Mesenchymal stem cell (in vitro differentiated cells and primary cell): ENCODE measurements around the gene CPNE1.
A peak's percentile ranks its signal among the peaks of the same experiment; 100 is the strongest.

ENCODE experiments used
- DNase-seq: peaks from one replicate; pipeline ENCODE4 v3.0.0-alpha.2; 2013
- H2AFZ ChIP-seq: one replicate; pipeline ENCODE4 v1.6.1; 2013; ENCODE audit warnings: low read depth, mild to moderate bottlenecking, control low read depth, inconsistent platforms, low read length, moderate library complexity
- H2AK5ac ChIP-seq: 2 replicates; pipeline ENCODE4 v1.6.1; 2013; ENCODE audit warnings: low read length, moderate library complexity, mild to moderate bottlenecking, inconsistent platforms; ENCODE audit not compliant: severe bottlenecking
- H2BK120ac ChIP-seq: one replicate; pipeline ENCODE4 v1.6.1; 2013; ENCODE audit warnings: low read depth, mild to moderate bottlenecking, inconsistent platforms, low read length, moderate library complexity
- H2BK12ac ChIP-seq, 2 experiments: one replicate each; pipeline ENCODE4 v1.6.1; 2013; ENCODE audit warnings: inconsistent platforms in 2 of 2, low read length in 2 of 2, mild to moderate bottlenecking in 2 of 2, moderate library complexity in 2 of 2, control low read depth in 1 of 2
- H2BK15ac ChIP-seq: one replicate; pipeline ENCODE4 v1.6.1; 2013; ENCODE audit warnings: mild to moderate bottlenecking, low read depth, inconsistent platforms; ENCODE audit not compliant: poor library complexity, severe bottlenecking
- H2BK5ac ChIP-seq: 2 replicates; pipeline ENCODE4 v1.6.1; 2013; ENCODE audit warnings: low read depth, mild to moderate bottlenecking, low read length, control low read depth, inconsistent platforms; ENCODE audit not compliant: poor library complexity, severe bottlenecking
- H3K14ac ChIP-seq, 2 experiments: one replicate each; pipeline ENCODE4 v1.6.1; 2013; ENCODE audit warnings: inconsistent platforms in 2 of 2, low read length in 2 of 2, control low read depth in 1 of 2, mild to moderate bottlenecking in 1 of 2, moderate library complexity in 1 of 2
- H3K18ac ChIP-seq, 2 experiments: one replicate each; pipeline ENCODE4 v1.6.1; 2013; ENCODE audit warnings: inconsistent platforms in 2 of 2, low read length in 2 of 2, control low read depth in 1 of 2, low read depth in 1 of 2, mild to moderate bottlenecking in 1 of 2
- H3K23ac ChIP-seq, 2 experiments: one replicate each; pipeline ENCODE4 v1.6.1; 2013; ENCODE audit warnings: inconsistent platforms in 2 of 2, low read length in 2 of 2, mild to moderate bottlenecking in 2 of 2, moderate library complexity in 2 of 2, control low read depth in 1 of 2
- H3K27ac ChIP-seq: 2 replicates; pipeline ENCODE4 v1.5.1; 2013; ENCODE audit warnings: mild to moderate bottlenecking, moderate library complexity, low read length, control low read depth, inconsistent platforms; ENCODE audit not compliant: poor library complexity, severe bottlenecking
- H3K27me3 ChIP-seq, 2 experiments: 2 replicates each; pipeline versions ENCODE4 v1.6.1 to v1.7.0; 2013; ENCODE audit warnings: low read length in 2 of 2, mild to moderate bottlenecking in 2 of 2, moderate library complexity in 2 of 2, control low read depth in 1 of 2, inconsistent platforms in 1 of 2; ENCODE audit not compliant: control insufficient read depth in 1 of 2, insufficient read depth in 1 of 2
- H3K36me3 ChIP-seq, 2 experiments: 2 replicates each; pipeline versions ENCODE4 v1.6.1 to v1.7.0; 2013; ENCODE audit warnings: low read length in 2 of 2, control low read depth in 1 of 2, inconsistent platforms in 1 of 2, low read depth in 1 of 2, mild to moderate bottlenecking in 1 of 2; ENCODE audit not compliant: insufficient read depth in 2 of 2, control insufficient read depth in 1 of 2
- H3K4ac ChIP-seq, 2 experiments: one replicate each; pipeline ENCODE4 v1.6.1; 2013; ENCODE audit warnings: inconsistent platforms in 2 of 2, low read length in 2 of 2, mild to moderate bottlenecking in 2 of 2, moderate library complexity in 2 of 2, control low read depth in 1 of 2, low read depth in 1 of 2
- H3K4me1 ChIP-seq: 2 replicates; pipeline ENCODE4 v1.6.1; 2013; ENCODE audit warnings: low read depth, low read length, control low read depth; ENCODE audit not compliant: control insufficient read depth, insufficient read depth
- H3K4me2 ChIP-seq: 2 replicates; pipeline ENCODE4 v1.6.1; 2013; ENCODE audit warnings: low read length, mild to moderate bottlenecking, inconsistent platforms; ENCODE audit not compliant: poor library complexity, severe bottlenecking
- H3K4me3 ChIP-seq, 2 experiments: 2 replicates each; pipeline versions ENCODE4 v1.5.1 to v1.7.0; 2013; ENCODE audit warnings: low read length in 2 of 2, mild to moderate bottlenecking in 2 of 2, control low read depth in 1 of 2, low read depth in 1 of 2; ENCODE audit not compliant: insufficient read depth in 1 of 2
- H3K79me1 ChIP-seq: replicated peaks from 2 replicates; pipeline ENCODE4 v1.6.1; 2013; ENCODE audit warnings: mild to moderate bottlenecking, control low read depth, low read length, inconsistent platforms; ENCODE audit not compliant: poor library complexity, severe bottlenecking
- H3K9ac ChIP-seq: 2 replicates; pipeline ENCODE4 v1.7.0; 2013; ENCODE audit warnings: mild to moderate bottlenecking, low read length, moderate library complexity
- H3K9me3 ChIP-seq: 2 replicates; pipeline ENCODE4 v1.7.0; 2013; ENCODE audit warnings: mild to moderate bottlenecking, low read length; ENCODE audit not compliant: control insufficient read depth
- H4K8ac ChIP-seq: one replicate; pipeline ENCODE4 v1.6.1; 2013; ENCODE audit warnings: inconsistent platforms, mild to moderate bottlenecking, low read length, moderate library complexity
- H4K91ac ChIP-seq: one replicate; pipeline ENCODE4 v1.6.1; 2013; ENCODE audit warnings: mild to moderate bottlenecking, low read length, inconsistent platforms
- whole genome bisulfite sequencing: methylation state at CpG from one replicate; pipeline ENCODE4 v1.1.7; 2013; ENCODE audit warnings: mixed read lengths; 5-methylcytosine and 5-hydroxymethylcytosine counted together

Gene CPNE1

GRCh38 chr20:35674921-35675320 is 10.2 kb upstream of the CPNE1 start:
- Histone ChIP-seq H4K91ac (no peak overlapping the region), H2BK5ac (no peak overlapping the region), H2BK12ac (no peak overlapping the region), H3K23ac (no peak overlapping the region), H2BK120ac (no peak overlapping the region), H3K14ac (peak overlapping the region in 1 of 2 experiments; percentile 28), H3K9ac (no peak overlapping the region), H3K27ac (no peak overlapping the region), H3K4me1 (no peaks in the 10 kb centered on the region), H3K36me3 (peaks cover 41 to 70% of the 10 kb centered on the region in 2 experiments), H3K18ac (no peak overlapping the region), H3K4me2 (no peak overlapping the region), H4K8ac (no peak overlapping the region), H2AFZ (no peak overlapping the region), H3K4ac (no peak overlapping the region), H3K4me3 (no peak overlapping the region), H3K79me1 (peaks cover 7% of the 10 kb centered on the region), H3K27me3 (no peaks in the 10 kb centered on the region), H2AK5ac (no peak overlapping the region), H3K9me3 (no peaks in the 10 kb centered on the region), H2BK15ac (no peak overlapping the region)
- no peak for DNase-seq
- WGBS: 94% methylated on average over 3 of the region's 8 CpGs

GRCh38 chr20:35673884-35674283 is 9.2 kb upstream of the CPNE1 start:
- no peak overlapping the region for H3K23ac ChIP-seq
- H2AFZ ChIP-seq: no peak overlapping the region
- no peak overlapping the region for H3K27ac ChIP-seq
- H3K9ac ChIP-seq: no peak overlapping the region
- no peak overlapping the region for H3K4me2 ChIP-seq
- no peaks in the 10 kb centered on the region for H3K27me3 ChIP-seq
- WGBS: 89% methylated on average over 4 of the region's 4 CpGs
- H4K91ac ChIP-seq: no peak overlapping the region
- H3K14ac ChIP-seq: no peak overlapping the region
- no peak overlapping the region for H3K4me3 ChIP-seq
- no peak for DNase-seq
- H4K8ac ChIP-seq: no peak overlapping the region
- H3K18ac ChIP-seq: no peak overlapping the region
- H2BK12ac ChIP-seq: no peak overlapping the region
- H3K4me1 ChIP-seq: no peaks in the 10 kb centered on the region
- H2BK120ac ChIP-seq: no peak overlapping the region
- H2AK5ac ChIP-seq: no peak overlapping the region
- H3K9me3 ChIP-seq: no peaks in the 10 kb centered on the region
- H2BK15ac ChIP-seq: no peak overlapping the region
- peaks cover 50 to 74% of the 10 kb centered on the region in 2 experiments for H3K36me3 ChIP-seq
- H2BK5ac ChIP-seq: no peak overlapping the region
- peaks cover 9% of the 10 kb centered on the region for H3K79me1 ChIP-seq
- H3K4ac ChIP-seq: no peak overlapping the region

- H2BK12ac ChIP-seq: no peak overlapping the region
- no peak overlapping the region for H4K91ac ChIP-seq
- no peak overlapping the region for H3K4me3 ChIP-seq
- H3K9ac ChIP-seq: no peak overlapping the region
- no peak overlapping the region for H3K4me2 ChIP-seq
- H3K18ac ChIP-seq: no peak overlapping the region
- peaks cover 4% of the 10 kb centered on the region for H3K79me1 ChIP-seq
- no peak overlapping the region for H2BK15ac ChIP-seq
- 83% methylated on average over 1 of the region's 1 CpG for WGBS
- DNase-seq: no peak
- H3K36me3 ChIP-seq: peaks cover 43 to 63% of the 10 kb centered on the region in 2 experiments
- H3K14ac ChIP-seq: no peak overlapping the region
- H4K8ac ChIP-seq: no peak overlapping the region
- H3K9me3 ChIP-seq: no peaks in the 10 kb centered on the region
- H3K23ac ChIP-seq: no peak overlapping the region
- H2BK120ac ChIP-seq: no peak overlapping the region
- no peak overlapping the region for H2AFZ ChIP-seq
- no peaks in the 10 kb centered on the region for H3K27me3 ChIP-seq
- no peaks in the 10 kb centered on the region for H3K4me1 ChIP-seq
- H2BK5ac ChIP-seq: no peak overlapping the region
- no peak overlapping the region for H3K27ac ChIP-seq
- H3K4ac ChIP-seq: no peak overlapping the region
- H2AK5ac ChIP-seq: no peak overlapping the region
Observed at GRCh38 chr20:35669681-35670080, 5.0 kb upstream of the CPNE1 start.

- Histone ChIP-seq H4K8ac (no peak overlapping the region), H3K18ac (no peak overlapping the region), H3K23ac (no peak overlapping the region), H2BK12ac (no peak overlapping the region), H3K4me1 (no peaks in the 10 kb centered on the region), H4K91ac (no peak overlapping the region), H2AK5ac (no peak overlapping the region), H2BK120ac (no peak overlapping the region), H3K4me2 (no peak overlapping the region), H3K4me3 (no peak overlapping the region), H2AFZ (no peak overlapping the region), H3K9me3 (no peaks in the 10 kb centered on the region), H3K4ac (no peak overlapping the region), H3K14ac (no peak overlapping the region), H2BK5ac (no peak overlapping the region), H3K27me3 (no peaks in the 10 kb centered on the region), H3K36me3 (peaks cover 38 to 59% of the 10 kb centered on the region in 2 experiments), H2BK15ac (no peak overlapping the region), H3K79me1 (peaks cover 4% of the 10 kb centered on the region), H3K27ac (no peak overlapping the region), H3K9ac (no peak overlapping the region)
- no peak for DNase-seq
- 97% methylated on average over 5 of the region's 5 CpGs for WGBS
Observed at GRCh38 chr20:35669221-35669620, 4.5 kb upstream of the CPNE1 start.
